Endothelial cell of umbilical vein (primary cell): Measurements from ENCODE around the gene OAS3. TPM values are rescaled to one million over a fixed set of nuclear protein-coding genes. Genes with fewer than 3 reads are reported as not detected.
A peak's percentile ranks its signal among the peaks of the same experiment; 100 is the strongest.

Source experiments
- BruUV-seq: library from RNA; stranded (reverse); fragments of 400-500 nt; replicated peaks from 2 replicates; lab custom pipeline; 2021; lab: Mats Ljungman, UMichigan
- CTCF ChIA-PET: fragments of 300-600, 350-600 bp; sonication (Branson Sonifier 250); formaldehyde crosslinking; loops from one replicate; lab custom pipeline; 2021; ENCODE audit warnings: antibody characterized with exemption, inconsistent platforms; lab: Charles Lee
- POLR2A ChIA-PET: fragments of 300-600, 350-600 bp; sonication (Branson Sonifier 250); formaldehyde crosslinking; loops from one replicate; lab custom pipeline; 2021; ENCODE audit warnings: antibody characterized with exemption, inconsistent platforms; lab: Charles Lee
- DNase-seq: peaks from one replicate; pipeline ENCODE4 v3.0.0-alpha.2; 2011; ENCODE audit warnings: low read depth, low spot score
- FAIRE-seq: peaks from 2 replicates; lab custom pipeline; 2011; peaks lifted over from hg19 to GRCh38; lab: Jason Lieb, UNC
- H2AFZ ChIP-seq: 2 replicates; pipeline ENCODE4 v1.6.0; 2012; ENCODE audit warnings: low read depth, low read length, control low read depth, inconsistent platforms
- H3K27ac ChIP-seq: 2 replicates; pipeline ENCODE4 v1.5.1; 2011; ENCODE audit warnings: low read depth, mild to moderate bottlenecking, control low read depth, low read length, moderate library complexity; ENCODE audit not compliant: insufficient read depth
- H3K27me3 ChIP-seq, 2 experiments: 2 replicates each; pipeline versions ENCODE4 v1.6.0 to v1.6.1; 2011; ENCODE audit warnings: low read length in 2 of 2, mixed read lengths in 1 of 2; ENCODE audit not compliant: control insufficient read depth in 2 of 2, insufficient read depth in 2 of 2
- H3K36me3 ChIP-seq, 2 experiments: 2 replicates in 1 of 2; 3 replicates in 1 of 2; pipeline ENCODE4 v1.5.1; 2011; ENCODE audit warnings: low read length in 2 of 2, mild to moderate bottlenecking in 1 of 2, moderate library complexity in 1 of 2; ENCODE audit not compliant: control insufficient read depth in 2 of 2, insufficient read depth in 2 of 2; ENCODE audit errors: extremely low read depth in 1 of 2
- H3K4me1 ChIP-seq: 3 replicates; pipeline ENCODE4 v1.5.1; 2011; ENCODE audit warnings: mild to moderate bottlenecking, low read length; ENCODE audit not compliant: control insufficient read depth, insufficient read depth; ENCODE audit errors: extremely low read depth
- H3K4me2 ChIP-seq: 2 replicates; pipeline ENCODE4 v1.6.1; 2011; ENCODE audit warnings: low read length, control low read depth, mixed read lengths; ENCODE audit not compliant: insufficient read depth
- H3K4me3 ChIP-seq, 3 experiments: fragments of 200-600 bp in 1 of 3; sonication (generic), shearing (Covaris generic) in 1 of 3; replicated peaks in 1 of 3; 2 replicates each; pipeline ENCODE4 v1.5.1; 2011 to 2016; ENCODE audit warnings: control low read depth in 3 of 3, low read length in 3 of 3, mild to moderate bottlenecking in 2 of 3, inconsistent platforms in 1 of 3, low read depth in 1 of 3, moderate library complexity in 1 of 3; ENCODE audit not compliant: insufficient read depth in 1 of 3
- H3K79me2 ChIP-seq: 2 replicates; pipeline ENCODE4 v1.6.0; 2012; ENCODE audit warnings: low read length, inconsistent platforms; ENCODE audit not compliant: control insufficient read depth, insufficient read depth
- H3K9ac ChIP-seq: replicated peaks from 2 replicates; pipeline ENCODE3; 2011; ENCODE audit warnings: low read length, control low read depth; ENCODE audit not compliant: insufficient read depth; ENCODE audit errors: extremely low read depth
- H3K9me1 ChIP-seq: replicated peaks from 3 replicates; pipeline ENCODE4 v1.6.0; 2011; ENCODE audit warnings: mild to moderate bottlenecking, low read length; ENCODE audit not compliant: control insufficient read depth, insufficient read depth; ENCODE audit errors: extremely low read depth
- H3K9me3 ChIP-seq: replicated peaks from 2 replicates; pipeline ENCODE4 v1.5.1; 2012; ENCODE audit warnings: low read length, inconsistent platforms; ENCODE audit not compliant: control insufficient read depth, insufficient read depth
- H4K20me1 ChIP-seq: replicated peaks from 2 replicates; pipeline ENCODE3; 2011; ENCODE audit warnings: mild to moderate bottlenecking, low read length; ENCODE audit not compliant: control insufficient read depth, insufficient read depth; ENCODE audit errors: extremely low read depth
- EZH2 ChIP-seq: IDR thresholded peaks from 2 replicates; pipeline ENCODE4 v1.6.1; 2012; ENCODE audit warnings: borderline replicate concordance, low read depth, mild to moderate bottlenecking, moderate library complexity, low read length, inconsistent platforms; ENCODE audit not compliant: severe bottlenecking
- FOS ChIP-seq: IDR thresholded peaks from 2 replicates; pipeline ENCODE4 v1.6.1; 2011; ENCODE audit warnings: mild to moderate bottlenecking, low read length, moderate library complexity, borderline replicate concordance; ENCODE audit not compliant: insufficient read depth
- GATA2 ChIP-seq: IDR thresholded peaks from 2 replicates; pipeline ENCODE4 v1.7.0; 2011; ENCODE audit warnings: low read depth, mild to moderate bottlenecking, moderate library complexity, mixed read lengths, low read length; ENCODE audit not compliant: insufficient read length, insufficient read depth
- JUN ChIP-seq: IDR thresholded peaks from 2 replicates; pipeline ENCODE4 v1.6.1; 2011; ENCODE audit warnings: borderline replicate concordance, low read depth; ENCODE audit not compliant: insufficient read length, insufficient read depth
- MYC ChIP-seq: IDR thresholded peaks from one replicate; pipeline ENCODE4 v1.6.1; 2011; ENCODE audit warnings: mild to moderate bottlenecking, low read depth, low read length
- POLR2A ChIP-seq: IDR thresholded peaks from 2 replicates; pipeline ENCODE4 v1.6.1; 2012; ENCODE audit warnings: low read depth, mild to moderate bottlenecking, control low read depth, low read length
- POLR2AphosphoS5 ChIP-seq: IDR thresholded peaks from 2 replicates; pipeline ENCODE4 v1.6.1; 2012; ENCODE audit warnings: low read depth, mild to moderate bottlenecking, control low read depth, low read length, moderate library complexity; ENCODE audit not compliant: insufficient read depth
- dilution Hi-C: fragments of 300-500 bp; cut with MboI; formaldehyde crosslinking; loops from one replicate; pipeline ENCODE4 v1.15.0; 2019; ENCODE audit warnings: low sequenced_read_pairs; ENCODE audit not compliant: extremely low pct_ligation_motif_present
- intact Hi-C: fragments of 100-400 bp; cut with micrococcal nuclease; formaldehyde crosslinking; loops from one replicate; pipeline ENCODE4 v1.10.0; 2022
- polyA plus RNA-seq, 4 experiments: library from polyadenylated mRNA; depleted of rRNA in 3 of 4; stranded (reverse) in 3 of 4; unstranded in 1 of 4; fragments of >200 nt; gene quantifications; 2 replicates each; pipeline versions ENCODE4 v1.2.1 to v1.2.3, GENCODE V29; 2011 to 2012; ENCODE audit warnings: missing spikeins in 1 of 4
- total RNA-seq: library from RNA; stranded (reverse); gene quantifications from 2 replicates; pipeline ENCODE4 v1.2.3, GENCODE V29; 2021
- TF ChIP-seq, protein P1 (sequence below), 2 donors: IDR thresholded peaks; 1 replicate in 1 of 2; 2 replicates in 1 of 2; pipeline ENCODE4 v1.5.1; 2011; ENCODE audit warnings: low read length in 2 of 2, mild to moderate bottlenecking in 2 of 2, moderate library complexity in 2 of 2, control low read depth in 1 of 2, inconsistent platforms in 1 of 2, low read depth in 1 of 2; ENCODE audit not compliant: insufficient read depth in 1 of 2; ENCODE audit errors: extremely low read depth in 1 of 2
- TF ChIP-seq, protein P2 (sequence below): IDR thresholded peaks from 2 replicates; pipeline ENCODE4 v1.6.1; 2011; ENCODE audit not compliant: insufficient read depth, insufficient read length

The OAS3 gene
- total and polyA plus RNA-seq, 2 donors (not counting 3 experiments of a cell fraction or from before 2014, with no cell fraction given), result 13.1 to 19.8 TPM

DNA sequence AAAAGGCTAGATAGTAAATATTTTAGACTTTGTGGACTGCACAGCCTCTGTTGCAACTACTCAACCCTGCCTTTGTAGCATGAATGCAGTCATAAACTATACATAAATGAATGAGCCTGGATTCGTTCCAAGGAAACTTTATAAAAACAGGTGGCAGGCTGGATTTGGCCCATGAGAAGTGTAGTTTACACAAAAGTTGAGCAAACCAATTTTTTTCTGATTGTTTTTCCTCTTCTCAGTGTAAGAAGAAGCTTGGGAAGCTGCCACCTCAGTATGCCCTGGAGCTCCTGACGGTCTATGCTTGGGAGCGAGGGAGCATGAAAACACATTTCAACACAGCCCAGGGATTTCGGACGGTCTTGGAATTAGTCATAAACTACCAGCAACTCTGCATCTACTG is 22.0 kb upstream of the OAS3 start:
- BruUV-seq, result no TSS peak
- FAIRE-seq, result no peak
- Histone ChIP-seq H3K79me2 (no peaks in the 10 kb centered on the region), H3K9me1 (no peaks in the 10 kb centered on the region), H3K9me3 (no peaks in the 10 kb centered on the region), H3K4me1 (no peaks in the 10 kb centered on the region), H3K27ac (no peak overlapping the region), H3K36me3 (no peaks in the 10 kb centered on the region), H3K27me3 (no peaks in the 10 kb centered on the region), H3K4me3 (no peak overlapping the region), H4K20me1 (no peaks in the 10 kb centered on the region), H3K4me2 (no peak overlapping the region), H3K9ac (no peak overlapping the region), H2AFZ (no peak overlapping the region)
- intact Hi-C loops, result no loop called here
- TF ChIP-seq JUN, result no peak
- no peak for TF ChIP-seq POLR2A
- TF ChIP-seq, protein P1, sequence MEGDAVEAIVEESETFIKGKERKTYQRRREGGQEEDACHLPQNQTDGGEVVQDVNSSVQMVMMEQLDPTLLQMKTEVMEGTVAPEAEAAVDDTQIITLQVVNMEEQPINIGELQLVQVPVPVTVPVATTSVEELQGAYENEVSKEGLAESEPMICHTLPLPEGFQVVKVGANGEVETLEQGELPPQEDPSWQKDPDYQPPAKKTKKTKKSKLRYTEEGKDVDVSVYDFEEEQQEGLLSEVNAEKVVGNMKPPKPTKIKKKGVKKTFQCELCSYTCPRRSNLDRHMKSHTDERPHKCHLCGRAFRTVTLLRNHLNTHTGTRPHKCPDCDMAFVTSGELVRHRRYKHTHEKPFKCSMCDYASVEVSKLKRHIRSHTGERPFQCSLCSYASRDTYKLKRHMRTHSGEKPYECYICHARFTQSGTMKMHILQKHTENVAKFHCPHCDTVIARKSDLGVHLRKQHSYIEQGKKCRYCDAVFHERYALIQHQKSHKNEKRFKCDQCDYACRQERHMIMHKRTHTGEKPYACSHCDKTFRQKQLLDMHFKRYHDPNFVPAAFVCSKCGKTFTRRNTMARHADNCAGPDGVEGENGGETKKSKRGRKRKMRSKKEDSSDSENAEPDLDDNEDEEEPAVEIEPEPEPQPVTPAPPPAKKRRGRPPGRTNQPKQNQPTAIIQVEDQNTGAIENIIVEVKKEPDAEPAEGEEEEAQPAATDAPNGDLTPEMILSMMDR (IDR thresholded peaks at IDR 0.05; ENCODE audit: extremely low read depth in 1 of 2, insufficient read depth in 1 of 2, low read depth in 1 of 2, low read length in 2 of 2), result no peak
- no peak for TF ChIP-seq EZH2
- no peak for TF ChIP-seq MYC
- no peak for TF ChIP-seq FOS
- no peak for TF ChIP-seq POLR2AphosphoS5
- no peak for TF ChIP-seq GATA2
- TF ChIP-seq, protein P2, sequence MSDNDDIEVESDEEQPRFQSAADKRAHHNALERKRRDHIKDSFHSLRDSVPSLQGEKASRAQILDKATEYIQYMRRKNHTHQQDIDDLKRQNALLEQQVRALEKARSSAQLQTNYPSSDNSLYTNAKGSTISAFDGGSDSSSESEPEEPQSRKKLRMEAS, result no peak
- ChIA-PET POLR2A (no interaction called here), CTCF (interaction anchor here (1.1 kb wide), 1 partner anchor 9 kb away, joined by 3 read pairs; the partner anchor contains the start of gene OAS1)
- DNase-seq, result peak; percentile 43
- dilution Hi-C loops, result no loop called here
